ENCODE data around the gene LHPP.

The LHPP gene

GRCh38 chr10:124595143-124595883 lies 133.7 kb downstream of the LHPP start:
- DNase-seq (ENCODE audit: low spot score), result no peak

GRCh38 chr10:124596116-124596785 lies 134.6 kb downstream of the LHPP start:
- DNase-seq (ENCODE audit: low spot score), result no peak

- no peak for DNase-seq (ENCODE audit: low spot score)
Measured at GRCh38 chr10:124596962-124597845, 135.6 kb downstream of the LHPP start.

- DNase-seq (ENCODE audit: low spot score), result no peak
Measured at GRCh38 chr10:124597846-124598165, 136.2 kb downstream of the LHPP start.

- no peak for DNase-seq (ENCODE audit: low spot score)
Measured at GRCh38 chr10:124598196-124598595, 136.6 kb downstream of the LHPP start.

- no peak for DNase-seq (ENCODE audit: low spot score)
Measured at GRCh38 chr10:124598773-124599587, 137.4 kb downstream of the LHPP start.

GRCh38 chr10:124599588-124600050 lies 138.0 kb downstream of the LHPP start:
- no peak for DNase-seq (ENCODE audit: low spot score)

- no peak for DNase-seq (ENCODE audit: low spot score)
Measured at GRCh38 chr10:124600051-124600880, 138.6 kb downstream of the LHPP start.

GRCh38 chr10:124601016-124601415 lies 139.4 kb downstream of the LHPP start:
- DNase-seq (ENCODE audit: low spot score), result no peak

GRCh38 chr10:124601431-124602120 lies 140.0 kb downstream of the LHPP start:
- DNase-seq (ENCODE audit: low spot score), result no peak

- no peak for DNase-seq (ENCODE audit: low spot score)
Measured at GRCh38 chr10:124602121-124602561, 140.5 kb downstream of the LHPP start.

- DNase-seq (ENCODE audit: low spot score), result no peak
Measured at GRCh38 chr10:124602646-124603365, 141.2 kb downstream of the LHPP start.

GRCh38 chr10:124603376-124604213 lies 142.0 kb downstream of the LHPP start:
- DNase-seq (ENCODE audit: low spot score), result no peak

- DNase-seq (ENCODE audit: low spot score), result no peak
Measured at GRCh38 chr10:124604214-124605000, 142.8 kb downstream of the LHPP start.

GRCh38 chr10:124605001-124605370 lies 143.4 kb downstream of the LHPP start:
- DNase-seq (ENCODE audit: low spot score), result no peak

- DNase-seq (ENCODE audit: low spot score), result no peak
Measured at GRCh38 chr10:124605481-124605855, 143.8 kb downstream of the LHPP start.

- no peak for DNase-seq (ENCODE audit: low spot score)
Measured at GRCh38 chr10:124605856-124606812, 144.5 kb downstream of the LHPP start.

Data from kidney capillary endothelial cell (primary cell).